ENCODE data around the gene RNF227. TPM values are rescaled to one million over a fixed set of nuclear protein-coding genes. Genes with fewer than 3 reads are reported as not detected.

The RNF227 gene
- total and polyA plus RNA-seq, 2 of the 13 experiments (the other 11 are each of a cell fraction or from before 2014, with no cell fraction given) = 0.20 to 0.79 TPM

DNA sequence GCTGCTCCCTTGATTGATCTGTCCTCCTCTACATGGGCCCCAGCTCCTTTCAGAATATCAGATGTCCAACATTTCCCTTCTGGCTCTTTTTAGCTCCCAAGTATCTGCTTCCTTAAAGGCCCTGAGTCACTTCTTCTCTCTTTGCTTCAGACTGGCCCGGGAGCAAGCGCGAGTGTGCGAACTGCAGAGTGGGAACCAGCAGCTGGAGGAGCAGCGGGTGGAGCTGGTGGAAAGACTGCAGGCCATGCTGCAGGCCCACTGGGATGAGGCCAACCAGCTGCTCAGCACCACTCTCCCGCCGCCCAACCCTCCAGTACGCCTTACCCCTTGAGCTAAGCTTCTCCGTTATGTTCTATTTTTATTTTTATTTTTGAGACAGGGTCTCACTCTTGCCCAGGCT, 28.2 kb upstream of the RNF227 start:
- ChIA-PET CTCF (ENCODE audit: low intra/inter-chr PET ratio, low total read pairs) (no interaction called here), POLR2A (interaction anchor here (1.7 kb wide), 1 partner anchor 12 kb away, joined by 5 read pairs; the partner anchor contains the start of genes CNTROB and TRAPPC1)
- H3K79me2 ChIP-seq (ENCODE audit: insufficient read depth, low read length) = no peaks in the 10 kb centered on the region
- no TSS peak for BruUV-seq (replicated peaks)
- H3K4me3 ChIP-seq (replicated peaks in 1 of 3; ENCODE audit: insufficient read depth in 1 of 3, low read depth in 2 of 3, low read length in 3 of 3) = no peak overlapping the region
- peaks cover 22 to 69% of the 10 kb centered on the region in 2 experiments for H3K36me3 ChIP-seq (replicated peaks in 1 of 2; ENCODE audit: control insufficient read depth in 1 of 2, insufficient read depth in 2 of 2, low read length in 2 of 2)
- ATAC-seq (no peak), FAIRE-seq (no peak), DNase-seq (ENCODE audit: low spot score) (no peak)
- H3K9ac ChIP-seq (ENCODE audit: insufficient read depth, low read depth, low read length) = no peak overlapping the region
- no peak overlapping the region for H2AFZ ChIP-seq (ENCODE audit: low read length)
- H3K27ac ChIP-seq (ENCODE audit: extremely low read length, insufficient read depth, low read length) = no peak overlapping the region
- H3K27me3 ChIP-seq (ENCODE audit: control insufficient read depth in 1 of 2, insufficient read depth in 2 of 2, low read length in 2 of 2) = no peaks in the 10 kb centered on the region
- 98% methylated on average over 8 of the region's 9 CpGs for WGBS (ENCODE audit: low lambda C conversion rate)
- intact Hi-C loops (cut with micrococcal nuclease; ENCODE audit: unreplicated experiment) (no loop called here), in situ Hi-C loops (cut with HindIII; ENCODE audit: extremely low pct_ligation_motif_present, low pct_unique_long_range_greater_than_20kb) (no loop called here)
- H3K4me2 ChIP-seq (ENCODE audit: low read depth, low read length) = no peak overlapping the region
- TF ChIP-seq DNMT3B (CRISPR knock-in tag; conservative IDR thresholded peaks at IDR 0.05) (no peak), ZBTB21 (CRISPR knock-in tag; IDR thresholded peaks at IDR 0.05) (no peak)
- TF ChIP-seq, protein P1, sequence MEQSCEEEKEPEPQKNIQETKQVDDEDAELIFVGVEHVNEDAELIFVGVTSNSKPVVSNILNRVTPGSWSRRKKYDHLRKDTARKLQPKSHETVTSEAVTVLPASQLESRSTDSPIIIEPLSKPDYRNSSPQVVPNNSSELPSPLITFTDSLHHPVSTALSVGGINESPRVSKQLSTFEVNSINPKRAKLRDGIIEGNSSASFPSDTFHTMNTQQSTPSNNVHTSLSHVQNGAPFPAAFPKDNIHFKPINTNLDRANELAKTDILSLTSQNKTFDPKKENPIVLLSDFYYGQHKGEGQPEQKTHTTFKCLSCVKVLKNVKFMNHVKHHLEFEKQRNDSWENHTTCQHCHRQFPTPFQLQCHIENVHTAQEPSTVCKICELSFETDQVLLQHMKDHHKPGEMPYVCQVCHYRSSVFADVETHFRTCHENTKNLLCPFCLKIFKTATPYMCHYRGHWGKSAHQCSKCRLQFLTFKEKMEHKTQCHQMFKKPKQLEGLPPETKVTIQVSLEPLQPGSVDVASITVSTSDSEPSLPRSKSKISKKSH (CRISPR knock-in tag; IDR thresholded peaks at IDR 0.05; ENCODE audit: borderline replicate concordance) = no peak
- H3K4me1 ChIP-seq (ENCODE audit: insufficient read depth, low read length) = no peaks in the 10 kb centered on the region
- no peaks in the 10 kb centered on the region for H4K20me1 ChIP-seq (ENCODE audit: insufficient read depth, low read length)
- no peaks in the 10 kb centered on the region for H3K9me3 ChIP-seq (ENCODE audit: low read length)

DNA sequence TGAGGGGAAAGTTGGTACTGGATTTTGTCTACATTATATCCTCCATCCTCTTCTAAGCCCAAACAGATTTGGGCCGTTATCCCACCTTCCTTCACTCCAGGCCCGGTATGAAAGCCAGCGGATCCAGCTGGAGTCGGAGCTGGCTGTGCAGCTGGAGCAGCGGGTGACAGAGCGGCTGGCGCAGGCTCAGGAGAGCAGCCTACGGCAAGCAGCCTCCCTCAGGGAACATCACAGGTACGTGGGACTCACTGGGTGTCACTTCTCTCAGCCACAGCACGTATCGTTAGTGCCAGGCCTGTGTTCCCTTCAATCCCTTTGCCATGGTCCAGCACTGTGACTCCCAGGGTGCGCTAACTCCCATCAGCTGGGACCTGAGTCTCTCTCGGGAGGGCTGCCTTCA, 27.2 kb upstream of the RNF227 start:
- ChIA-PET POLR2A (interaction anchor here (1.7 kb wide), 1 partner anchor 11 kb away, joined by 5 read pairs; the partner anchor contains the start of genes CNTROB and TRAPPC1), CTCF (ENCODE audit: low intra/inter-chr PET ratio, low total read pairs) (no interaction called here)
- Histone ChIP-seq H2AFZ (ENCODE audit: low read length) (no peak overlapping the region), H3K4me3 (replicated peaks in 1 of 3; ENCODE audit: insufficient read depth in 1 of 3, low read depth in 2 of 3, low read length in 3 of 3) (no peak overlapping the region), H3K4me1 (ENCODE audit: insufficient read depth, low read length) (no peaks in the 10 kb centered on the region), H3K9me3 (ENCODE audit: low read length) (no peaks in the 10 kb centered on the region), H3K79me2 (ENCODE audit: insufficient read depth, low read length) (no peaks in the 10 kb centered on the region), H3K36me3 (replicated peaks in 1 of 2; ENCODE audit: control insufficient read depth in 1 of 2, insufficient read depth in 2 of 2, low read length in 2 of 2) (peaks cover 22 to 65% of the 10 kb centered on the region in 2 experiments), H3K9ac (ENCODE audit: insufficient read depth, low read depth, low read length) (no peak overlapping the region), H4K20me1 (ENCODE audit: insufficient read depth, low read length) (no peaks in the 10 kb centered on the region), H3K4me2 (ENCODE audit: low read depth, low read length) (no peak overlapping the region), H3K27ac (ENCODE audit: extremely low read length, insufficient read depth, low read length) (no peak overlapping the region), H3K27me3 (ENCODE audit: control insufficient read depth in 1 of 2, insufficient read depth in 2 of 2, low read length in 2 of 2) (no peaks in the 10 kb centered on the region)
- ATAC-seq (no peak), DNase-seq (ENCODE audit: low spot score) (no peak), FAIRE-seq (no peak)
- intact Hi-C loops (cut with micrococcal nuclease; ENCODE audit: unreplicated experiment) = no loop called here
- no TSS peak for BruUV-seq (replicated peaks)
- 96% methylated on average over 13 of the region's 13 CpGs for WGBS (ENCODE audit: low lambda C conversion rate)
- in situ Hi-C loops (cut with HindIII; ENCODE audit: extremely low pct_ligation_motif_present, low pct_unique_long_range_greater_than_20kb) = no loop called here
- TF ChIP-seq NR2F1 (CRISPR knock-in tag; IDR thresholded peaks at IDR 0.05) (no peak), FOXC1 (CRISPR knock-in tag; IDR thresholded peaks at IDR 0.05; ENCODE audit: borderline replicate concordance) (no peak), ZNF343 (CRISPR knock-in tag; IDR thresholded peaks at IDR 0.05) (no peak)
- TF ChIP-seq, protein P2, sequence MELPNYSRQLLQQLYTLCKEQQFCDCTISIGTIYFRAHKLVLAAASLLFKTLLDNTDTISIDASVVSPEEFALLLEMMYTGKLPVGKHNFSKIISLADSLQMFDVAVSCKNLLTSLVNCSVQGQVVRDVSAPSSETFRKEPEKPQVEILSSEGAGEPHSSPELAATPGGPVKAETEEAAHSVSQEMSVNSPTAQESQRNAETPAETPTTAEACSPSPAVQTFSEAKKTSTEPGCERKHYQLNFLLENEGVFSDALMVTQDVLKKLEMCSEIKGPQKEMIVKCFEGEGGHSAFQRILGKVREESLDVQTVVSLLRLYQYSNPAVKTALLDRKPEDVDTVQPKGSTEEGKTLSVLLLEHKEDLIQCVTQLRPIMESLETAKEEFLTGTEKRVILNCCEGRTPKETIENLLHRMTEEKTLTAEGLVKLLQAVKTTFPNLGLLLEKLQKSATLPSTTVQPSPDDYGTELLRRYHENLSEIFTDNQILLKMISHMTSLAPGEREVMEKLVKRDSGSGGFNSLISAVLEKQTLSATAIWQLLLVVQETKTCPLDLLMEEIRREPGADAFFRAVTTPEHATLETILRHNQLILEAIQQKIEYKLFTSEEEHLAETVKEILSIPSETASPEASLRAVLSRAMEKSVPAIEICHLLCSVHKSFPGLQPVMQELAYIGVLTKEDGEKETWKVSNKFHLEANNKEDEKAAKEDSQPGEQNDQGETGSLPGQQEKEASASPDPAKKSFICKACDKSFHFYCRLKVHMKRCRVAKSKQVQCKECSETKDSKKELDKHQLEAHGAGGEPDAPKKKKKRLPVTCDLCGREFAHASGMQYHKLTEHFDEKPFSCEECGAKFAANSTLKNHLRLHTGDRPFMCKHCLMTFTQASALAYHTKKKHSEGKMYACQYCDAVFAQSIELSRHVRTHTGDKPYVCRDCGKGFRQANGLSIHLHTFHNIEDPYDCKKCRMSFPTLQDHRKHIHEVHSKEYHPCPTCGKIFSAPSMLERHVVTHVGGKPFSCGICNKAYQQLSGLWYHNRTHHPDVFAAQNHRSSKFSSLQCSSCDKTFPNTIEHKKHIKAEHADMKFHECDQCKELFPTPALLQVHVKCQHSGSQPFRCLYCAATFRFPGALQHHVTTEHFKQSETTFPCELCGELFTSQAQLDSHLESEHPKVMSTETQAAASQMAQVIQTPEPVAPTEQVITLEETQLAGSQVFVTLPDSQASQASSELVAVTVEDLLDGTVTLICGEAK (IDR thresholded peaks at IDR 0.05) = no peak
- TF ChIP-seq, protein P2 (CRISPR knock-in tag; IDR thresholded peaks at IDR 0.05) = no peak
